ENCODE measurements around the gene KANSL1L. TPM values are rescaled to one million over a fixed set of nuclear protein-coding genes. Genes with fewer than 3 reads are reported as not detected.

Gene KANSL1L
- total and polyA plus RNA-seq, 2 donors = 13.8 to 30.9 TPM

DNA sequence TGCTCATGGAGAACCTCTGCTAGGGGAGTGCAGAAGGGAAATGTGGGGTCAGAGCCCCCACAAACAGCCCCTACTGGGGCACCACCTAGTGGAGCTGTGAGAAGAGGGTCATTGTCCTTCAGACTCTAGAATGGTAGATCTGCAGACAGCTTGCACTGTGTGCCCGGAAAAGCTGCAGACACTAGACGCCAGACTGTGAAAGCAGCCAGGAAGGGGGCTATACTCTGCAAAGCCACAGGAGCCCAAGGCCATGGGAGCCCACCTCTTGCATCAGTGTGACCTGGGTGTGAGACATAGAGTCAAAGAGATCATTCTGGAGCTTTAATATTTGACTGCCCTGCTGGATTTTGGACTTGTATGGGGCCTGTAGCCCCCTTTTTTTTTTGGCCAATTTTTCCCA is 107.9 kb downstream of the KANSL1L start:
- peaks cover 6 to 18% of the 10 kb centered on the region in 2 donors for H3K36me3 ChIP-seq (ENCODE audit: control insufficient read depth in 2 of 2, insufficient read depth in 2 of 2, low read length in 1 of 2)

DNA sequence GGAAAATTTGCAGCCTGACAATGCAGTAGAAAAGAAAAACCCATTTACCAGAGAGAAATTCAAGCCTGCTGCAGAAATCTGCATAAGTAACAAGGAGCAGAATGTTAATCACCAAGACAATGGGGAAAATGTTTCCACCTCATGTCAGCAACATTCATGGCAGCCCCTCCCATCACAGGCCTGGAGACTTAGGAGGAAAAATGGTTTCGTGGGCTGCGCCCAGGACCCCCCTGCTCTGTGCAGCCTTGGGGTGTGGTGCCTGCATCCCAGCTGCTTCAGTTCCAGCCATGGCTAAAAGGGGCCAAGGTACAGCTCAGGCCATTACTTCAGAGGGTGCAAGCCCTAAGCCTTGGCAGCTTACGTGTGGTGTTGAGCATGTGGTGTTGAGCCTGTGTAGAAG is 115.4 kb downstream of the KANSL1L start:
- Histone ChIP-seq H3K4me3 (ENCODE audit: low read length in 2 of 2) (no peak overlapping the region), H3K4me1 (ENCODE audit: control insufficient read depth in 2 of 2, insufficient read depth in 2 of 2, low read length in 2 of 2) (no peaks in the 10 kb centered on the region), H3K36me3 (ENCODE audit: control insufficient read depth in 2 of 2, insufficient read depth in 2 of 2, low read length in 1 of 2) (peaks cover 4 to 24% of the 10 kb centered on the region in 2 donors), H3K27ac (ENCODE audit: low read depth in 1 of 2, low read length in 1 of 2) (no peak overlapping the region), H3K9me3 (ENCODE audit: control insufficient read depth in 2 of 2, insufficient read depth in 1 of 2, low read length in 1 of 2) (peaks cover 1 to 15% of the 10 kb centered on the region in 2 donors), H3K27me3 (ENCODE audit: control insufficient read depth in 2 of 2, insufficient read depth in 1 of 2, low read length in 1 of 2) (no peaks in the 10 kb centered on the region)
- WGBS = 98% methylated on average over 3 of the region's 3 CpGs
- no peak for DNase-seq (ENCODE audit: low read depth in 6 of 9, low spot score in 9 of 9)

More for the DNA sequence above, 107.9 kb downstream of the KANSL1L start:
- Histone ChIP-seq H3K27ac (ENCODE audit: low read depth in 1 of 2, low read length in 1 of 2) (no peak overlapping the region), H3K4me1 (ENCODE audit: control insufficient read depth in 2 of 2, insufficient read depth in 2 of 2, low read length in 2 of 2) (no peaks in the 10 kb centered on the region), H3K27me3 (ENCODE audit: control insufficient read depth in 2 of 2, insufficient read depth in 1 of 2, low read length in 1 of 2) (no peaks in the 10 kb centered on the region), H3K9me3 (ENCODE audit: control insufficient read depth in 2 of 2, insufficient read depth in 1 of 2, low read length in 1 of 2) (peaks cover 0 to 7% of the 10 kb centered on the region in 2 donors), H3K4me3 (ENCODE audit: low read length in 2 of 2) (no peak overlapping the region)
- 96% methylated on average over 2 of the region's 2 CpGs for WGBS
- no peak for DNase-seq (ENCODE audit: low read depth in 6 of 9, low spot score in 9 of 9)

DNA sequence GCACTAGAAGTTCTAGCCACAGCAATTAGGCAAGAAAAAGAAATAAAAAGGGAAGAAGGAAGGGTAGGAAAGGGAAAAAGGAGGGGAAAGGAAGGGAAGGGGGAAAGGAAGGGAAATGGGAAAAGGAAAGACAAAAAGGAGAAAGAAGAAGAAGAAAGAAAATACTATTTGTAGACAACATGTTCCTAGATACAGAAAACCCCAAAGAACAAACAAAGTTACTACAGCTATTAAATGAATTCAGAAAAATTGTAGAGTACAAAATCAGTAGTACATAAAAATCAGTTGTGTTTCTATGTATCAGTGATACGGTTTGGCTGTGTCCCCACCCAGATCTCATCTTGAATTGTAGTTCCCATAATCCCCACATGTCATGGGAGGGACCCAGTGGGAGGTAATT is 116.5 kb downstream of the KANSL1L start:
- peaks cover 1 to 15% of the 10 kb centered on the region in 2 donors for H3K9me3 ChIP-seq (ENCODE audit: control insufficient read depth in 2 of 2, insufficient read depth in 1 of 2, low read length in 1 of 2)
- H3K4me1 ChIP-seq (ENCODE audit: control insufficient read depth in 2 of 2, insufficient read depth in 2 of 2, low read length in 2 of 2) = no peaks in the 10 kb centered on the region
- H3K27ac ChIP-seq (ENCODE audit: low read depth in 1 of 2, low read length in 1 of 2) = no peak overlapping the region
- DNase-seq (ENCODE audit: low read depth in 6 of 9, low spot score in 9 of 9) = no peak
- no peak overlapping the region for H3K4me3 ChIP-seq (ENCODE audit: low read length in 2 of 2)
- H3K36me3 ChIP-seq (ENCODE audit: control insufficient read depth in 2 of 2, insufficient read depth in 2 of 2, low read length in 1 of 2) = peaks cover 4 to 24% of the 10 kb centered on the region in 2 donors
- no peaks in the 10 kb centered on the region for H3K27me3 ChIP-seq (ENCODE audit: control insufficient read depth in 2 of 2, insufficient read depth in 1 of 2, low read length in 1 of 2)
- 100% methylated on average over 1 of the region's 1 CpG for whole genome bisulfite sequencing

DNA sequence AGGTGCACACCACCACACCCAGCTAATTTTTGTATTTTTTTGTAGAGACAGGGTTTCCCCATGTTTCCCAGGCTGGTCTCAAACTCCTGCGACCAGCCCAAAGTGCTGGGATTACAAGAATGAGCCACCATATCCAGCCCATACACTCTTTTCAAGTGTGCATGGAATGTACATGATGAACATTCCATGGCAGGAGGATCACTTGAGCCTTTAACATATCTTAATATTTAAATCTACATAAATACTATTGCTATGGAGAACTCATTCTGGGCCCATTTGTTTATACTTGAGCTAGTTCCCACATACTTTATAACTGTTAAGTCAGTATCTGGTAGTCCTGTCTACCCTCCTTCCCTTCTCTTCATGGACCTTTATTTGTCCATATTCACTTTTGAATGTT is 120.3 kb downstream of the KANSL1L start:
- Histone ChIP-seq H3K36me3 (ENCODE audit: control insufficient read depth in 2 of 2, insufficient read depth in 2 of 2, low read length in 1 of 2) (peaks cover 9 to 22% of the 10 kb centered on the region in 2 donors), H3K9me3 (ENCODE audit: control insufficient read depth in 2 of 2, insufficient read depth in 1 of 2, low read length in 1 of 2) (peaks cover 1 to 7% of the 10 kb centered on the region in 2 donors), H3K4me3 (ENCODE audit: low read length in 2 of 2) (no peak overlapping the region), H3K4me1 (ENCODE audit: control insufficient read depth in 2 of 2, insufficient read depth in 2 of 2, low read length in 2 of 2) (no peaks in the 10 kb centered on the region), H3K27me3 (ENCODE audit: control insufficient read depth in 2 of 2, insufficient read depth in 1 of 2, low read length in 1 of 2) (no peaks in the 10 kb centered on the region), H3K27ac (ENCODE audit: low read depth in 1 of 2, low read length in 1 of 2) (no peak overlapping the region)
- WGBS = 98% methylated on average over 1 of the region's 1 CpG
- no peak for DNase-seq (ENCODE audit: low read depth in 6 of 9, low spot score in 9 of 9)

DNA sequence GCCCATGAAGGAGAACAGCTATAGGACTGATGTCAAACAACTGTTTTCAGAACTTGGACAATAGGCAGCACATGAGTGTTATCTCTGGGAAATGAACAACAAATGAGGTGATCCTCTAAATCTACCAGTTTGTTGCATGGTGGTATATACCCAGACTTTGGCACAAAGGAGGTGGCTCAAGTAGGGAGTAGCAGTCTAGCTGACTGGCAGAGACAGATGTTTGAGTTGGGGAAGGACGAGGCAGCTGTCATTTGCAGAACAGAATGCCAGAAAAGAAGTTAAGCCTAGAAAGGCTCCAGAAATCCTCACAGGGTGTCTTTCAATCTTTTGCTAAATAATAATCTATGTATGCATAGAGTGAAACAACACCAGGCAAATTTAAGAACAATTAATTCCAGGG is 121.4 kb downstream of the KANSL1L start:
- peaks cover 7 to 22% of the 10 kb centered on the region in 2 donors for H3K36me3 ChIP-seq (ENCODE audit: control insufficient read depth in 2 of 2, insufficient read depth in 2 of 2, low read length in 1 of 2)
- no peak for DNase-seq (ENCODE audit: low read depth in 6 of 9, low spot score in 9 of 9)
- H3K9me3 ChIP-seq (ENCODE audit: control insufficient read depth in 2 of 2, insufficient read depth in 1 of 2, low read length in 1 of 2) = peaks cover 0 to 5% of the 10 kb centered on the region in 2 donors
- no peak overlapping the region for H3K27ac ChIP-seq (ENCODE audit: low read depth in 1 of 2, low read length in 1 of 2)
- H3K4me3 ChIP-seq (ENCODE audit: low read length in 2 of 2) = no peak overlapping the region
- WGBS = 98% methylated on average over 1 of the region's 1 CpG
- no peaks in the 10 kb centered on the region for H3K4me1 ChIP-seq (ENCODE audit: control insufficient read depth in 2 of 2, insufficient read depth in 2 of 2, low read length in 2 of 2)
- H3K27me3 ChIP-seq (ENCODE audit: control insufficient read depth in 2 of 2, insufficient read depth in 1 of 2, low read length in 1 of 2) = no peaks in the 10 kb centered on the region

DNA sequence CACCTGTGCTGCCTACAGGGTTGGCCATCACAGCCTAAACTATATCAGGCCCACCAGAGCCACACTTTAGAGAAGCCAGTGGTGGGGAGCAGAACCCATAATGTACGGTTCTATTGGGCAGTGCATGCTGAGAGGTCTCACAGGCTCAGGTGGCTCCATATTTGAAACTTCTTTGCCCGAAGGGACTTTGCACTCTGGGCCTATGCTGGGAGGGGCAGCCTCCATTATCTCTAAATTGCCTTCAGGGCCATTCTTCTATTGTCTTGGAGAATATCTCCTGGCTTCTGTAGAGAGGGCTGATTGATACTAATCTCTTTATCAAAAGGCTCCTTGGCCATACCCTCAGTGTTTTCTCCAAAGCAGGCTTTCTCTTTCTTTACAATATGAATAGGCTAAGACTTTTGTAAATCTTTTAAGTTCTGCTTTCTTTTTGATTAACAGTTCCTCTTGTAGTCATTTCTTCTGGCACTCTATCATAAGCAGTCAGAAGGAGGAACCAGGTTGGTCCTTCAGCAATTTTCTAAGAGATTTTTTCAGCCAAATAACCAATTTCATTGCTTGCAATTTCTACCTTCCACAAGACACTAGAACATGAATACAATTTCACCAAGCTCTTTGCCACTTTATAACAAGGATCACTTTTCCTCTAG is 124.2 kb downstream of the KANSL1L start:
- Histone ChIP-seq H3K4me3 (ENCODE audit: low read length in 2 of 2) (no peak overlapping the region), H3K9me3 (ENCODE audit: control insufficient read depth in 2 of 2, insufficient read depth in 1 of 2, low read length in 1 of 2) (no peaks in the 10 kb centered on the region), H3K27ac (ENCODE audit: low read depth in 1 of 2, low read length in 1 of 2) (no peak overlapping the region), H3K36me3 (ENCODE audit: control insufficient read depth in 2 of 2, insufficient read depth in 2 of 2, low read length in 1 of 2) (peaks cover 7 to 10% of the 10 kb centered on the region in 2 donors), H3K27me3 (ENCODE audit: control insufficient read depth in 2 of 2, insufficient read depth in 1 of 2, low read length in 1 of 2) (no peaks in the 10 kb centered on the region), H3K4me1 (ENCODE audit: control insufficient read depth in 2 of 2, insufficient read depth in 2 of 2, low read length in 2 of 2) (no peaks in the 10 kb centered on the region)
- WGBS = 98% methylated on average over 2 of the region's 2 CpGs
- DNase-seq (ENCODE audit: low read depth in 6 of 9, low spot score in 9 of 9) = no peak

DNA sequence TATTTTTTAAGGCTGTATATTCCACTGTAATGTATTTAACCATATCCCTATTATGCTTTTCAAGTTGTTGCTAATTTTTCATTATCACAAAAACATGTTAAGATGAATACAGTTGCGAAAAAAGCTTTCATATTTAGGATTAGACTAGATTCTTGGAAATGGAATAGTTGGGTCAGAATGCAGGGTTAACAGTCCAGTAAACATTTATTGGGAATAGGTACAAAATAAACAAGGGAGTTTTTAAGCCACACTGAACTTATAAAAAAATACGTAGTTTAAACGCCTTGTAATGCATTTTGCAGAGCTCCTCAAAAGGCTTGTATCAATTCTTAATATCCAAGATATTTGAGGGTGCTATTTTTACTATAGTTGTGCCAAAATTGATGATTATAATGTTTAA is 133.1 kb downstream of the KANSL1L start:
- no peaks in the 10 kb centered on the region for H3K4me1 ChIP-seq (ENCODE audit: control insufficient read depth in 2 of 2, insufficient read depth in 2 of 2, low read length in 2 of 2)
- peaks cover 0 to 2% of the 10 kb centered on the region in 2 donors for H3K36me3 ChIP-seq (ENCODE audit: control insufficient read depth in 2 of 2, insufficient read depth in 2 of 2, low read length in 1 of 2)
- 96% methylated on average over 3 of the region's 3 CpGs for WGBS
- H3K27me3 ChIP-seq (ENCODE audit: control insufficient read depth in 2 of 2, insufficient read depth in 1 of 2, low read length in 1 of 2) = no peaks in the 10 kb centered on the region
- no peak overlapping the region for H3K4me3 ChIP-seq (ENCODE audit: low read length in 2 of 2)
- DNase-seq (ENCODE audit: low read depth in 6 of 9, low spot score in 9 of 9) = no peak
- H3K9me3 ChIP-seq (ENCODE audit: control insufficient read depth in 2 of 2, insufficient read depth in 1 of 2, low read length in 1 of 2) = no peaks in the 10 kb centered on the region
- no peak overlapping the region for H3K27ac ChIP-seq (ENCODE audit: low read depth in 1 of 2, low read length in 1 of 2)

DNA sequence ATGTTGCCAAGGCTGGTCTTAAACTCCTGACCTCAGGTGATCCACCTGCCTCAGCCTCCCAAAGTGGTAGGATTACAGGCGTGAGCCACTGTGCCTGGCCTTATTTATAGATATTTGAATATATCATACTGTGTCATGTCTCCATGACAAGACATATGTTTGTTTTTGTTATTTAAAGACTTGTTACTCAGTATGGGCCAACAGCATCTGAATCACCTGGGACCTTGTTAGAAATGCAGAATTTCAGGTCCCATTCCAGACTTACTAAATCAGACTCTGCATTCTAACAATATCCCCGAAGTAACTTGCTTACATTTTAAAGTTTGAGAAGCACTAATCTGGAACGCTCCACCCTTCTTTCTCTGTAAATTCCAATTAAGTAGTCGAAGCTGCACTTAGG is 135.5 kb downstream of the KANSL1L start:
- 98% methylated on average over 4 of the region's 4 CpGs for WGBS

DNA sequence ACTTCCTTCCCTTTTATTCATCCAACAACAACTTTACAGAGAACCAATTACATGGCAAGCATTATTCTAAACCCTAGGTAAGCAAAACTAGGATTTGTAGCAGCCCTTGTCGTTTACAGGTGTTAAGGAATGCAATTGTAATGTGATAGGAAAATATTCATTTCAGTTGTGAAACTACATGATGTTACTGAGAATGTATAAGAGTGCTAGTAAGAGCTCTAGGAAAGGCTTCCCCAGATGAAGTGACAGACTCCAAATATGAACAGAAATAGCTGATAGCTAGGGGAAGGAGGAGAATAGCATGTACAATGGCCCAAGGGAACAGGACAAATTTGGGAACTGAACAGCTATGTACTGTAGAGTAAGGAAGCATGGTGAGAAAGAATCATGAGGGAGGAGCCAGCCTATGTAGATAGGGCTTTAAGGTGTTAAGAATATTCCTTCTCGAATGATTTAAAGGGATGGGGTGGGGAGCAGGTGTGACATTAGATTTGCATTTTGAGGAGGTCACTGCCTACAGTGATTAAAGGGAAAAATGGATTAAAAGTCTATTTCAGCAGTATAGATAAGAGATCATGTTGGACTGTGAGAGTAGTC is 137.0 kb downstream of the KANSL1L start:
- WGBS = 88% methylated on average over 2 of the region's 2 CpGs
- no peaks in the 10 kb centered on the region for H3K9me3 ChIP-seq (ENCODE audit: control insufficient read depth in 2 of 2, insufficient read depth in 1 of 2, low read length in 1 of 2)
- DNase-seq (ENCODE audit: low read depth in 6 of 9, low spot score in 9 of 9) = no peak

More for the DNA sequence above, 135.5 kb downstream of the KANSL1L start:
- peaks cover 0 to 2% of the 10 kb centered on the region in 2 donors for H3K36me3 ChIP-seq (ENCODE audit: control insufficient read depth in 2 of 2, insufficient read depth in 2 of 2, low read length in 1 of 2)
- no peaks in the 10 kb centered on the region for H3K4me1 ChIP-seq (ENCODE audit: control insufficient read depth in 2 of 2, insufficient read depth in 2 of 2, low read length in 2 of 2)
- no peak overlapping the region for H3K4me3 ChIP-seq (ENCODE audit: low read length in 2 of 2)
- H3K27me3 ChIP-seq (ENCODE audit: control insufficient read depth in 2 of 2, insufficient read depth in 1 of 2, low read length in 1 of 2) = no peaks in the 10 kb centered on the region
- no peak overlapping the region for H3K27ac ChIP-seq (ENCODE audit: low read depth in 1 of 2, low read length in 1 of 2)
- DNase-seq (ENCODE audit: low read depth in 6 of 9, low spot score in 9 of 9) = no peak
- no peaks in the 10 kb centered on the region for H3K9me3 ChIP-seq (ENCODE audit: control insufficient read depth in 2 of 2, insufficient read depth in 1 of 2, low read length in 1 of 2)

More for the DNA sequence above, 137.0 kb downstream of the KANSL1L start:
- H3K4me1 ChIP-seq (ENCODE audit: control insufficient read depth in 2 of 2, insufficient read depth in 2 of 2, low read length in 2 of 2) = no peaks in the 10 kb centered on the region
- H3K27ac ChIP-seq (ENCODE audit: low read depth in 1 of 2, low read length in 1 of 2) = no peak overlapping the region
- no peaks in the 10 kb centered on the region for H3K27me3 ChIP-seq (ENCODE audit: control insufficient read depth in 2 of 2, insufficient read depth in 1 of 2, low read length in 1 of 2)
- peaks cover 0 to 2% of the 10 kb centered on the region in 2 donors for H3K36me3 ChIP-seq (ENCODE audit: control insufficient read depth in 2 of 2, insufficient read depth in 2 of 2, low read length in 1 of 2)
- no peak overlapping the region for H3K4me3 ChIP-seq (ENCODE audit: low read length in 2 of 2)
